Gastrocnemius medialis (tissue), 4 donors: Measurements from ENCODE around the gene MEGF8. TPM values are rescaled to one million over a fixed set of nuclear protein-coding genes. Genes with fewer than 3 reads are reported as not detected.
A peak's percentile ranks its signal among the peaks of the same experiment; 100 is the strongest.

Experiments
- ATAC-seq, 2 donors: fragments of 150-250 bp; one replicate each; pipeline ENCODE4 v1.9.1; 2016
- DNase-seq, 2 donors: peaks; one replicate each; pipeline ENCODE4 v3.0.0-alpha.2; 2019
- H3K27ac ChIP-seq, 4 donors: fragments of 200-600 bp; sonication (generic); 1 replicate in 1 of 4; 2 replicates in 3 of 4; pipeline ENCODE4 v1.5.1; 2016 to 2018; ENCODE audit warnings: mild to moderate bottlenecking in 2 of 4, moderate library complexity in 1 of 4
- H3K27me3 ChIP-seq, 3 donors: fragments of 200-600 bp; sonication (generic) in 2 of 3; 1 replicate in 1 of 3; 2 replicates in 2 of 3; pipeline versions ENCODE4 v1.5.1 to v1.6.0; 2016 to 2019; ENCODE audit warnings: mild to moderate bottlenecking in 1 of 3, moderate library complexity in 1 of 3
- H3K36me3 ChIP-seq, 2 donors: fragments of 200-600 bp; sonication (generic) in 1 of 2; one replicate each; pipeline ENCODE4 v1.5.1; 2017 to 2018
- H3K4me1 ChIP-seq, 2 donors: fragments of 200-600 bp; sonication (generic) in 1 of 2; one replicate each; pipeline ENCODE4 v1.5.1; 2016 to 2017; ENCODE audit warnings: mild to moderate bottlenecking in 2 of 2
- H3K4me3 ChIP-seq, 4 donors: fragments of 200-600 bp; sonication (generic) in 3 of 4; 1 replicate in 1 of 4; 2 replicates in 3 of 4; pipeline ENCODE4 v1.5.1; 2016 to 2019; ENCODE audit warnings: mild to moderate bottlenecking in 2 of 4
- H3K9me3 ChIP-seq, 3 donors: fragments of 200-600 bp; sonication (generic) in 2 of 3; 1 replicate in 1 of 3; 2 replicates in 2 of 3; pipeline ENCODE4 v1.5.1; 2016 to 2019
- CTCF ChIP-seq, 5 experiments: fragments of 450-650 bp in 3 of 5; fragments of 200-600 bp in 2 of 5; sonication (generic) in 2 of 5; IDR thresholded peaks in 4 of 5; conservative IDR thresholded peaks in 1 of 5; 1 replicate in 4 of 5; 2 replicates in 1 of 5; pipeline ENCODE4 v1.5.1; 2016 to 2019; ENCODE audit warnings: antibody characterized with exemption in 5 of 5, mild to moderate bottlenecking in 3 of 5, moderate library complexity in 3 of 5
- POLR2A ChIP-seq, 2 donors: fragments of 450-650 bp; IDR thresholded peaks; one replicate each; pipeline ENCODE4 v1.6.1; 2017; ENCODE audit warnings: antibody characterized with exemption in 2 of 2, mild to moderate bottlenecking in 2 of 2, moderate library complexity in 2 of 2
- in situ Hi-C, 4 donors: fragments of 200-750 bp; cut with MboI; loops; one replicate each; pipeline versions ENCODE4 v1.15.0 to v1.8.0; 2017; ENCODE audit warnings: low sequenced_read_pairs in 4 of 4
- intact Hi-C: fragments of 100-400 bp; cut with DNase I; formaldehyde crosslinking; loops from one replicate; pipeline ENCODE4 v1.15.1; 2023; ENCODE audit warnings: low total_unique reads
- total RNA-seq, 4 donors: library from RNA; depleted of rRNA; stranded (reverse); fragments of >200 nt; gene quantifications; one replicate each; pipeline versions ENCODE4 v1.1.0 to v1.2.3, GENCODE V29; 2016

The MEGF8 gene
- total RNA-seq, 4 donors from 2014 or later, result 7.3 to 12.3 (median 10.3) TPM

- Histone ChIP-seq H3K9me3 (no peaks in the 10 kb centered on the region), H3K27me3 (no peaks in the 10 kb centered on the region), H3K36me3 (no peaks in the 10 kb centered on the region), H3K4me3 (no peak overlapping the region), H3K4me1 (peaks cover 5 to 9% of the 10 kb centered on the region in 2 donors), H3K27ac (peak overlapping the region; percentile 54 to 77 (median 65))
- in situ Hi-C loops (no loop called here), intact Hi-C loops (no loop called here)
- ATAC-seq (peak; percentile 16 to 59), DNase-seq (peak in 1 of 2 donors; percentile 39)
- no peak for TF ChIP-seq POLR2A (IDR thresholded peaks at IDR 0.05)
- no peak for TF ChIP-seq CTCF (IDR thresholded peaks at IDR 0.05 in 4 of 5, conservative IDR thresholded peaks at IDR 0.05 in 1 of 5)
Observed at GRCh38 chr19:42412661-42413076, 87.2 kb downstream of the MEGF8 start.

- Histone ChIP-seq H3K27me3 (peaks cover 0 to 13% (median 0%) of the 10 kb centered on the region in 3 donors), H3K27ac (peak overlapping the region in 3 of 4 donors; percentile 31 to 71 (median 68)), H3K36me3 (no peaks in the 10 kb centered on the region), H3K4me1 (peaks cover 17 to 20% of the 10 kb centered on the region in 2 donors), H3K9me3 (no peaks in the 10 kb centered on the region), H3K4me3 (peak overlapping the region in 1 of 4 donors; percentile 21)
- no peak for TF ChIP-seq POLR2A (IDR thresholded peaks at IDR 0.05)
- no peak for TF ChIP-seq CTCF (IDR thresholded peaks at IDR 0.05 in 4 of 5, conservative IDR thresholded peaks at IDR 0.05 in 1 of 5)
- in situ Hi-C loops (no loop called here), intact Hi-C loops (no loop called here)
- no peak for DNase-seq
- no peak for ATAC-seq
Observed at GRCh38 chr19:42419309-42419708, 93.9 kb downstream of the MEGF8 start.

- TF ChIP-seq POLR2A (IDR thresholded peaks at IDR 0.05) (no peak), CTCF (IDR thresholded peaks at IDR 0.05 in 4 of 5, conservative IDR thresholded peaks at IDR 0.05 in 1 of 5) (peak in 3 of 5 experiments; percentile 31 to 41 (median 36))
- no peaks in the 10 kb centered on the region for H3K9me3 ChIP-seq
- peak overlapping the region in 1 of 4 donors; percentile 21 for H3K4me3 ChIP-seq
- intact Hi-C loops, result no loop called here
- peaks cover 0 to 18% (median 0%) of the 10 kb centered on the region in 3 donors for H3K27me3 ChIP-seq
- peak overlapping the region in 3 of 4 donors; percentile 68 to 71 (median 68) for H3K27ac ChIP-seq
- no peaks in the 10 kb centered on the region for H3K36me3 ChIP-seq
- DNase-seq (no peak), ATAC-seq (no peak)
- H3K4me1 ChIP-seq, result peaks cover 17 to 20% of the 10 kb centered on the region in 2 donors
- in situ Hi-C loops, result no loop called here
Observed at GRCh38 chr19:42420055-42420544, 94.7 kb downstream of the MEGF8 start.

- H3K36me3 ChIP-seq, result no peaks in the 10 kb centered on the region
- H3K27me3 ChIP-seq, result peaks cover 0 to 20% (median 0%) of the 10 kb centered on the region in 3 donors
- intact Hi-C loops, result no loop called here
- DNase-seq (no peak), ATAC-seq (no peak)
- peaks cover 17 to 20% of the 10 kb centered on the region in 2 donors for H3K4me1 ChIP-seq
- H3K27ac ChIP-seq, result peak overlapping the region; percentile 18 to 71 (median 68)
- peak overlapping the region in 2 of 4 donors; percentile 17 to 71 for H3K4me3 ChIP-seq
- TF ChIP-seq POLR2A (IDR thresholded peaks at IDR 0.05) (no peak), CTCF (IDR thresholded peaks at IDR 0.05 in 4 of 5, conservative IDR thresholded peaks at IDR 0.05 in 1 of 5) (no peak)
- no peaks in the 10 kb centered on the region for H3K9me3 ChIP-seq
- in situ Hi-C loops, result no loop called here
Observed at GRCh38 chr19:42421101-42421500, 95.7 kb downstream of the MEGF8 start.
